BE2C (cell line): Measurements from ENCODE around the gene MEGF8.

Experiments
- DNase-seq: peaks from one replicate; pipeline ENCODE4 v3.0.0-alpha.2; 2020
- H3K27me3 ChIP-seq: fragments of 250-450 bp; sonication (Bioruptor Pico); 2 replicates; pipeline ENCODE4 v1.5.1; 2020; ENCODE audit warnings: mild to moderate bottlenecking
- H3K36me3 ChIP-seq: fragments of 250-450 bp; sonication (Bioruptor Pico); 2 replicates; pipeline ENCODE4 v1.5.1; 2020; ENCODE audit warnings: mild to moderate bottlenecking
- H3K4me1 ChIP-seq: fragments of 250-450 bp; sonication (Bioruptor Pico); 2 replicates; pipeline ENCODE4 v1.5.1; 2020
- H3K4me3 ChIP-seq: 2 replicates; pipeline ENCODE4 v1.5.1; 2011; ENCODE audit warnings: low read depth, low read length
- H3K9me3 ChIP-seq: fragments of 250-450 bp; sonication (Bioruptor Pico); 2 replicates; pipeline ENCODE4 v1.5.1; 2020
- CTCF ChIP-seq: IDR thresholded peaks from 2 replicates; pipeline ENCODE4 v1.5.1; 2012; ENCODE audit warnings: mild to moderate bottlenecking, low read depth, low read length

The MEGF8 gene

GRCh38 chr19:42295831-42296525 lies 29.5 kb upstream of the MEGF8 start:
- H3K9me3 ChIP-seq: no peaks in the 10 kb centered on the region
- peak; percentile 95 for TF ChIP-seq CTCF
- no peaks in the 10 kb centered on the region for H3K27me3 ChIP-seq
- H3K4me3 ChIP-seq: no peak overlapping the region
- H3K4me1 ChIP-seq: no peaks in the 10 kb centered on the region
- peaks cover 47% of the 10 kb centered on the region for H3K36me3 ChIP-seq
- peak; percentile 89 for DNase-seq

- no peaks in the 10 kb centered on the region for H3K27me3 ChIP-seq
- H3K36me3 ChIP-seq: peaks cover 36% of the 10 kb centered on the region
- no peak for DNase-seq
- TF ChIP-seq CTCF: no peak
- H3K4me3 ChIP-seq: no peak overlapping the region
- peaks cover 4% of the 10 kb centered on the region; the same call in 1 of the 2 replicates for H3K4me1 ChIP-seq
- H3K9me3 ChIP-seq: no peaks in the 10 kb centered on the region
Observed at GRCh38 chr19:42297039-42297438, 28.4 kb upstream of the MEGF8 start.

- peak within 1 kb of the TSS; percentile 76 for H3K4me3 ChIP-seq
Observed at GRCh38 chr19:42301646-42302203, 23.7 kb upstream of the MEGF8 start, which contains the start of gene PRR19. TSS of gene PRR19 (plus strand) at chr19:42302132. CDS start at chr19:42309585, 7,453 bp downstream.

DNA sequence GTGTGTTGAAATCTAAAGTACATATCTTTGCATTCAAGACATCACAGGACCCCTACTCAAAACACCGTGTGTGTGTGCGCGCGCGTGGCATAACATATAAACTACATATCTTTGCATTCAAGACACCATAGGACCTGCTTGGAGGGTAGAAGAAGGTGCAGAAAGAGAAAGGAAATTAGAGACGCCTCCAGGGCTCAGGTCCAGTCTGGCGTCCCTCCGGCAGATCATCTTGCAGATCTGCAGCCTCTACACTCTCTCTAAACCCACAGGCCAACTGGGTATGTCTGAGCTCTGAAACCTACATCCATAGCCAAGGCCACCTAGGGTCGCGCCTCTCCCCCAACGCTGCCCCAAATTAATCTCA lies 22.4 kb upstream of the MEGF8 start:
- Histone ChIP-seq H3K27me3 (no peaks in the 10 kb centered on the region), H3K4me3 (peak overlapping the region; percentile 76), H3K4me1 (peaks cover 13% of the 10 kb centered on the region), H3K9me3 (no peaks in the 10 kb centered on the region), H3K36me3 (no peaks in the 10 kb centered on the region; the same call in 1 of the 2 replicates)
- no peak for TF ChIP-seq CTCF
- no peak for DNase-seq

More at GRCh38 chr19:42301646-42302203, 23.7 kb upstream of the MEGF8 start, which contains the start of gene PRR19:
- no peak for DNase-seq
- H3K27me3 ChIP-seq: no peaks in the 10 kb centered on the region
- no peaks in the 10 kb centered on the region for H3K9me3 ChIP-seq
- H3K4me1 ChIP-seq: peaks cover 13% of the 10 kb centered on the region
- H3K36me3 ChIP-seq: peaks cover 4% of the 10 kb centered on the region
- TF ChIP-seq CTCF: no peak

DNA sequence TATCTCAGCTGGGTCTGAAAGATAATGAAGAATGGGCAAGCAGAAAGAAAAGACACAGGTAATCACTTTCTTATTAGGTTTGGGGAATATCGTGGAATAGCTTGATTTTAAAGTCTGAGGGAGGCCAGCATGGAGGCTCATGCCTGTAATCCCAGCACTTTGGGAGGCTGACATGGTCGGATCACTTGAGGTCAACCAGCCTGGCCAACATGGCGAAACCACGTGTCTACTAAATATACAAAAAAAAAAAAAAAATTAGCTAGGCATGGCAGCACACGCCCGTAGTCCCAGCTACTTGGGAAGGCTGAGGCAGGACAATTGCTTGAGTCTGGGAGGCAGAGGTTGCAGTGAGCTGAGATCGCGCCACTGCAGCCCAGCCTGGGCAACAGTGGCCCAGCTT lies 21.6 kb upstream of the MEGF8 start:
- DNase-seq: no peak
- no peak for TF ChIP-seq CTCF
- Histone ChIP-seq H3K27me3 (no peaks in the 10 kb centered on the region), H3K9me3 (no peaks in the 10 kb centered on the region), H3K4me1 (peaks cover 13% of the 10 kb centered on the region), H3K4me3 (no peak overlapping the region), H3K36me3 (no peaks in the 10 kb centered on the region; the same call in 1 of the 2 replicates)

GRCh38 chr19:42306646-42307045 lies 18.8 kb upstream of the MEGF8 start:
- H3K4me3 ChIP-seq: no peak overlapping the region
- no peak for TF ChIP-seq CTCF
- H3K9me3 ChIP-seq: no peaks in the 10 kb centered on the region
- no peaks in the 10 kb centered on the region for H3K27me3 ChIP-seq
- H3K36me3 ChIP-seq: no peaks in the 10 kb centered on the region
- peaks cover 9% of the 10 kb centered on the region for H3K4me1 ChIP-seq
- no peak for DNase-seq
